GM19455 (cell line): Measurements from ENCODE around the gene DHX34.
"Not testable (repeated sequence)": the region's sequence is repeated elsewhere in the genome, so short reads cannot be mapped to it uniquely, and the experiment has no call there.

Source experiments
- ATAC-seq: cut with Tn5 transposase; IDR thresholded peaks from one replicate; pipeline ENCODE4 v1.9.1; 2021; ENCODE audit not compliant: unreplicated experiment

The DHX34 gene

GRCh38 chr19:47388721-47389120 lies 39.6 kb downstream of the DHX34 start:
- not testable (repeated sequence) for ATAC-seq

- ATAC-seq = no peak
Measured at GRCh38 chr19:47389150-47389556, 40.0 kb downstream of the DHX34 start.

GRCh38 chr19:47390533-47391488 lies 41.7 kb downstream of the DHX34 start:
- no peak for ATAC-seq

GRCh38 chr19:47391510-47392223 lies 42.6 kb downstream of the DHX34 start:
- ATAC-seq = no peak

- ATAC-seq = no peak
Measured at GRCh38 chr19:47398707-47399597, 49.8 kb downstream of the DHX34 start.

GRCh38 chr19:47402504-47402903 lies 53.4 kb downstream of the DHX34 start:
- no peak for ATAC-seq

GRCh38 chr19:47404334-47405196 lies 55.5 kb downstream of the DHX34 start:
- ATAC-seq = no peak

GRCh38 chr19:47405197-47405550 lies 56.1 kb downstream of the DHX34 start:
- ATAC-seq = no peak

- no peak for ATAC-seq
Measured at GRCh38 chr19:47405854-47406417, 56.8 kb downstream of the DHX34 start.

GRCh38 chr19:47406711-47407416 lies 57.7 kb downstream of the DHX34 start:
- ATAC-seq = no peak

GRCh38 chr19:47407417-47407774 lies 58.3 kb downstream of the DHX34 start:
- ATAC-seq = no peak

- no peak for ATAC-seq
Measured at GRCh38 chr19:47408156-47408938, 59.2 kb downstream of the DHX34 start.

- no peak for ATAC-seq
Measured at GRCh38 chr19:47411101-47411500, 62.0 kb downstream of the DHX34 start.

GRCh38 chr19:47411696-47412095 lies 62.6 kb downstream of the DHX34 start:
- not testable (repeated sequence) for ATAC-seq

GRCh38 chr19:47413941-47414340 lies 64.8 kb downstream of the DHX34 start:
- no peak for ATAC-seq

- no peak for ATAC-seq
Measured at GRCh38 chr19:47414469-47414868, 65.4 kb downstream of the DHX34 start.

- ATAC-seq = no peak
Measured at GRCh38 chr19:47415953-47416642, 67.0 kb downstream of the DHX34 start.

- no peak for ATAC-seq
Measured at GRCh38 chr19:47416643-47416985, 67.5 kb downstream of the DHX34 start.
